B cell (primary cell): ENCODE measurements around the gene PSMB10.

ENCODE experiments used
- EZH2 ChIP-seq: IDR thresholded peaks from 2 replicates; pipeline ENCODE4 v1.6.1; 2012; ENCODE audit warnings: borderline replicate concordance, low read depth, mild to moderate bottlenecking, moderate library complexity, low read length; ENCODE audit not compliant: insufficient read depth, poor library complexity, severe bottlenecking
- TF ChIP-seq, protein P1 (sequence below): fragments of 200-600 bp; IDR thresholded peaks from one replicate; pipeline ENCODE4 v1.8.0; 2022; ENCODE audit warnings: antibody characterized with exemption, mild to moderate bottlenecking

DNA sequence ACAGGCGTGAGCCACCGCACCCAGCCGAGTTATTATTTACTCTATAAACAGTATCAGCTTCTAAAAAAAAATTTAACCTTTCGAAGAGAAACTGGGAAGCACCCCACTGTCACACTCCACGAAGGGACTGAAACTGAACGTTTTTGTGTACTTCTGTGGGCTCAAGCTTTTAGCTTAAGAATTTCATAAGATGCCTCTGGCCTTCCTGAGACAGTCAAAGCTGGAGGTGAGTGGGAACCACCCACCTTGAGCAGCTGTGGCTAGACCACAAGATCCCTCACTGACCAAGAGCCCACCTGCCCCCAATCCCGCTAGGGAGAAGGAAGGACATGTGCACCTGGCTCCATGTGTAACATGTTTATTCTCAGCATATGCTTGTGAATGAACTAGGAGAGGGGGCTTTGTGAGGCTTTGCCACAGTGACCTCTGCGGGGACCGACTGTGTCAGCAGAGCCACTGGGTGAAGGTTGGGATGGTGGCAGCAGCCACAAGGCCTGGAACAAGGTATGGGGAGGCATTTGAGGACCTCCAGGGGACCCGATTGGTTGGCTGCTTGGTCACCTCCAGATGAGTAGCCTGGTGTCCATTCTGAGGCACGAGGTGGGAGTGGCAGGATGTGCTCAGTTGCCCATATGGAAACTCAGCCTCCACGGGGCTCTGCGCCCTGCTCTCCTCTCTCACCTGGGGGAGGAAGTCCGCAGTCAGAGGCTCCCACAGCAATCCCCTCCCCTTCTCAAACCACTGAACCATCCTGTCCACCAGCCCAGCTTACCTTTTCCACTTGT, 38.9 kb upstream of the PSMB10 start:
- TF ChIP-seq, protein P1, sequence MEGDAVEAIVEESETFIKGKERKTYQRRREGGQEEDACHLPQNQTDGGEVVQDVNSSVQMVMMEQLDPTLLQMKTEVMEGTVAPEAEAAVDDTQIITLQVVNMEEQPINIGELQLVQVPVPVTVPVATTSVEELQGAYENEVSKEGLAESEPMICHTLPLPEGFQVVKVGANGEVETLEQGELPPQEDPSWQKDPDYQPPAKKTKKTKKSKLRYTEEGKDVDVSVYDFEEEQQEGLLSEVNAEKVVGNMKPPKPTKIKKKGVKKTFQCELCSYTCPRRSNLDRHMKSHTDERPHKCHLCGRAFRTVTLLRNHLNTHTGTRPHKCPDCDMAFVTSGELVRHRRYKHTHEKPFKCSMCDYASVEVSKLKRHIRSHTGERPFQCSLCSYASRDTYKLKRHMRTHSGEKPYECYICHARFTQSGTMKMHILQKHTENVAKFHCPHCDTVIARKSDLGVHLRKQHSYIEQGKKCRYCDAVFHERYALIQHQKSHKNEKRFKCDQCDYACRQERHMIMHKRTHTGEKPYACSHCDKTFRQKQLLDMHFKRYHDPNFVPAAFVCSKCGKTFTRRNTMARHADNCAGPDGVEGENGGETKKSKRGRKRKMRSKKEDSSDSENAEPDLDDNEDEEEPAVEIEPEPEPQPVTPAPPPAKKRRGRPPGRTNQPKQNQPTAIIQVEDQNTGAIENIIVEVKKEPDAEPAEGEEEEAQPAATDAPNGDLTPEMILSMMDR: no peak
- no peak for TF ChIP-seq EZH2
